HG02884 (cell line): Measurements from ENCODE around the gene VPS26B.
"Not testable (repeated sequence)": the region's sequence is repeated elsewhere in the genome, so short reads cannot be mapped to it uniquely, and the experiment has no call there.

Source experiments
- ATAC-seq: cut with Tn5 transposase; IDR thresholded peaks from one replicate; pipeline ENCODE4 v1.9.1; 2021; ENCODE audit warnings: mild to moderate bottlenecking, moderate library complexity; ENCODE audit not compliant: unreplicated experiment

VPS26B gene

DNA sequence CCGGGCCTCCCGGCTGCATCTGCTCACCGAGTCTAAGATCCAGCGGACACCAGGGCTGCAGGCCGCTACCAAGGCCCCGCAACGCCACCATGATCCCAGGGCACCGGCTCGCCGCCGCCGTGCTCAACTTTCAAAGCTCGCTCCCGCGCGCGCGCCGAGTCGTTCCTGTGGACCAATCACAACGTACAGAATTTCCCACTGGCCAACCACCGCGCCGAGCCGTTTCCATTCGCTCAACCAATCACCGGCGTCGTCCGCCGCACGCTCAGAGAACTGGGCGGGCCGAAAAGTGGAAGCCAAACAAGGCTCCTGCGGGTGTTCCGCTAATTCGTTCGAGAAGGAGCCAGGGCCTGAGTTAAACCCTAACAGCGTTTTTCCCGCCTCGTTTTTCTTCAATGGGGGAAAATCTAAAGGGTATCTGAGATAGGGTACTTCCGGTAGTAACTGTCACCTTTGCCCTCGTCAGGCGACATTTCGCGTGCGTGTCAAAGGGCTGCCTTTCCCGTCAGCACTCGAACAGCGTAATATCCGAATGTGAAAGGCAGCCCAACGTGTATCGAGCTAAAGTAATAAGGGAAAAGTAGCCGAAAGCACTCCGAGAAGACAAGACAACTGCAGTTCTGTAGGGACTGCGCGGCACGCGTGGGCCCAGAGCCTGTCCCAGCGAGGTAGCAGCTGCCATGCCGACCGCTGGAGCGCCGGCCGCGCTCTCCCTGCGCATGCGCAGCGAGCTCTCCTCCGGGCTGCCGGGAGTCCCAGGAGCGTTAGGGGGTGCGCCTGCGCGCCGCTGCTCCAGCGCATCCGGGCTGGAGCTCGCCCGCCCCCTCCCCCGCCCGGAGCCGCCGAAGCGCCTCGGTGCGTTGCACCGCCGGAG lies at the start of gene VPS26B, which contains the start of gene NCAPD3:
Gene VPS26B, plus strand, starts transcription at position 836 of the 874 bp plus-strand sequence. CDS start 452 bp downstream, outside the sequence.
Gene NCAPD3, minus strand, starts transcription at position 132 of the 874 bp plus-strand sequence. Its CDS starts 41 bp downstream, at position 91.
- peak; percentile 70 for ATAC-seq

DNA sequence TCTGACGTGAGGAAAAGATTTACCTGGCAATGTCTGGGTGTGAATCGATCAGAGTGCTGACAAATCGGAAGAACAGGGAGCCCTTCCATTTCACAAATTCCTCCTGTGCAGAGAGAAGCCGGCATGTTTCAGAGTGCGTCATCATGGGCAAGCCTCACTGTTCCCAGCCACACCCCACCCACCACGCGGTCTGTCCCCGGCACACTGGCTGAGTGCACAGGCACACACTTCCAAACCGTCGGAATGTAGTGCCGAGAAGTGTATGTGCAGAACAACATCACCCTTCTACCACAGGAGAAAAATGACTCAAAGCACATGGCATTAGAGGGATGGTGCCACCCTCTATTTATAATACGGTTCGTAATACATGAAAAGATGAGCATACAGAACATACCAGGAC lies 48.2 kb upstream of the VPS26B start:
- no peak for ATAC-seq

DNA sequence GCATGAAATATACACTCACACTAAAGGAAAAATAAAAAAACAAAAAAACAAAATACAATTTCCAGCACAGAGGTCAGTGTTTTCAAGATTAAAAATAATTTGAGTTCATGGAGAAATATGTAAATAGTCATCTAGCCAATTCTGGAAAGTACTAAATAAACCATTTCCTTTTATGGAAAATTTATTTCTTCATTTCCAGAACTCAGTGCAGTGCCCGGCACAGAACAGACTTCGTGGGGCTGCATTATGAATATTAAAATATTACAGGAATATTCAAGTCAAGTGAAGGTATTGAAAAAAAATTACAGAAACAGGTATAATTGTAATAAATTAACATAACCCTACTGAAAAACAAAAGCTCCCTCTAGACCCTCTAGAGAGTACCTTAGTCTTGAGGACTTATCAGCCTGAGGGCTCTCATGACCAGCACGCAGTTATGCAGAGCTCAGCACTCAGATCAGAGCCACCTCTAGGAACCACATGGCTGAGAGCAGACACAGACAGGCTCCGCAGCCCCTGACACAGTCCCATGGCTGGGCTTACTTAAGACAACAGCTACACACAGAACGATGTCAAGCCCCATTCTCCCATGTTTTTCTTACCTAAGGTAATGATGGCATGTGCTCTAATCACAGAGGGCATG lies 46.3 kb upstream of the VPS26B start:
- ATAC-seq, result no peak

DNA sequence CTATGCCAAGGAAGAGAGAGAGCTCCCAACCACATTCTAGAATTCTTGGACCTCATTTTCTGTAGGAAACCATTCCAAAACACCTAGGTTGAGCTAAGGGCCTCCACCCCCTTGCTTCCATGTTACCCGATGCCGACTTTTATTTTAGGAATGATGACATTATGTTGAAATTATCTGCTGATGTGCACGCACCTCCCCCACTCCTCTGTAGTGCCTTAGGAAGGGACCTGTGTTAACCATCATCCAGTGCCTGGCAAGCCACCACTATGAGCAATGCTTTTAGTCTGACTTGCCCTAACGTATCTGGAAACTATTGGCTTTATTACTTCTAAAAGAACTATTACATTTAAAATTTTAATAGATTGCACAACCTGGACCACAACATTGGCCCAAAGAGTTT lies 42.8 kb upstream of the VPS26B start:
- ATAC-seq, result no peak

DNA sequence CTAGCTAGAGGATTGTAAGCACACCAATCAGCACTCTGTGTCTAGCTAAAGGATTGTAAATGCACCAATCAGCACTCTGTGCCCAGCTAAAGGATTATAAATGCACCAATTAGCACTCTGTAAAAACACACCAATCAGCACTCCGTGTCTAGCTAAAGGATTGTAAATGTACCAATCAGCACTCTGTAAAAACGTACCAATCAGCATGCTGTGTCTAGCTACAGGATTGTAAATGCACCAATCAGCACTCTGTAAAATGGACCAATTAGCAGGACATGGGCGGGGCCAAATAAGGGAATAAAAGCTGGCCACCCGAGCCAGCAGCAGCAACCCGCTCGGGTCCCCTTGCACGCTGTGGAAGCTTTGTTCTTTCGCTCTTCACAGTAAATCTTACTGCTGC lies 36.4 kb upstream of the VPS26B start:
- ATAC-seq, result not testable (repeated sequence)

DNA sequence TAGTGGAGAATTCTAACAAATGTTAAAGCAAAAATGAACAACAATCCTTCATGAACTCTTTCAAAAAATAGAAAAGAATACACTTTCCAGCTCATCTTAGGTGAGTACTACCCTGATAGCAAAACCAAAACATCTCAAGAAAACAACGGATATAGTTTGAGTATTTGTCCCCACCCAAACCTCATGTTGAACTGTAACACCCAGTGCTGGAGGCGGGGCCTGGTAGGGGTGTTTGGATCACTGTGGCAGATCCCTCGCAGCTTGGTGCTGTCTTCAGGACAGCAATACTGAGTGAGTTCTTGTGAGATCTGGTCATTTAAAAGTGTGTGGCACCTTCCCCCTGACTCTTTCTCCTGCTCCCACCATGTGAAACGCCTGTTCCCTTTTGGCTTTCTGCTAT lies 27.7 kb upstream of the VPS26B start:
- ATAC-seq, result no peak

DNA sequence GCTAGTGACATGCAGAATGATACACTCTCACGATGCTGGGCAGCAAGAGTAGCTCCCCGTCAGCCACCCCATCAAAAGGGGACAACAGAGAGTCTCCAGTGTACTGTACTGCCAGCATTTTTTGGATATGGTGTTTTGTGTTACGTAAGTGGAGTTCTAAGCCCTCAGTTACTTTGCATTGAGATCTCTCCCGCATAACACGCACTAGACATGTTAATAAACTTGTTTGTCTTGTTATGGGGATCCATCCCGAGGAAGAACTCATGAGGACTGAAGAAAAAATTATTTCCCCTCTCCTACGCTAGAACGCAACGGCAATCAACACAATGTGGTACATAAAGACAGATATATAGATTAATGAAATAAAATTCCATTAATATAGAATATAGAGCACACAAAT lies 24.9 kb upstream of the VPS26B start:
- ATAC-seq, result no peak

DNA sequence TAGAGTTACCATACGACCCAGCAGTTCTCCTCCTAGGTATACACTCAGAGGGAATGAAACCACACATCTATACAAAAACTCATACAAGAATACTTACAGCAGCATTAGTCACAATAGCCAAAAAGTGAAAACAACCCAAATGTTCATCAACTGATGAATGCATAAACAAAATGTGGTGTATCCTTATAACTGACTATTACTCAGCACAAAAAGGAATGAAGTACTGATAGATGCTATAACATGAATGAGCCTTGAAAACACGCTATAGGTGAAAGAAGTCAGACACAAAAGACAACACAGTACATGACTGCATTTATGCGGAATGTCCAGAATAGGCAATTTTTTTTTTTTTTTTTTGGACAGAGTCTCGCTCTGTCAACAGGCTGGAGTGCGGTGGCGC lies 23.8 kb upstream of the VPS26B start:
- no peak for ATAC-seq

DNA sequence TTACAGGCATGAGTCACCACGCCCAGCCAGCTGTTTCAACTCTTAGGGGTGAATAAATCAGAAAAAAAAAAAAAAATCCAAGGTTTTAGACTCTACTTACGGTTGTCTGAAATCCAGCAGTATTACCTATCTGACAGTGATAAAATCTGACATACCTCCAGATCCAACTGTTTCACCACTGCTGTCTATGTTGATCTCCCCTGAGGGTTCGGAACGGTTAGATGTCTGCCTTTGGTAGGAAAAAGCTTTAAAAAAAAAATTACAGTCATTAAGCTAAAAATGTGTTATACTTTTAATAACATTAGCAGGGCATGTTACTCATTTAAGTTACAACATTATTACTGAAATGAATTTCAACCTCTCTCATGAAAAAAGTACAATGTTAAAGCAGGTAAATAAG lies 21.8 kb upstream of the VPS26B start:
- ATAC-seq, result no peak

DNA sequence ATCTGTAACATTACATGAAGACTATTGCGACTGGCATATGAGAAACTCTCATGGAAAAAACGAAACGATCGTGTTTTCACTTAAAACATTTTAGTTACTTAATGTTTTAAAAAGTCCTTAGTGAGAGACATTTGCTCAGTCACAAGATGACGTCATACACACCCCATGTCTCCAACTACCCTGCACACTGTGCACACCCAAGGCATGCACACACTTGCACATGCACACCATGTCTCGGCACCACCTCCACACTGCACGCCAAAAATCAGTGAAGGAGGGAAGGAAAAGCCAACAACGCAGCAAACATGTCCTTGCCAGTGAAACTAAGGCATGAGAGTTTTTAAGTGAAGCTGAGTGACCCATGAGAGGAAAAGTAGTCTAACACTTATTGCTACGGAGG lies 18.7 kb upstream of the VPS26B start:
- ATAC-seq, result no peak

DNA sequence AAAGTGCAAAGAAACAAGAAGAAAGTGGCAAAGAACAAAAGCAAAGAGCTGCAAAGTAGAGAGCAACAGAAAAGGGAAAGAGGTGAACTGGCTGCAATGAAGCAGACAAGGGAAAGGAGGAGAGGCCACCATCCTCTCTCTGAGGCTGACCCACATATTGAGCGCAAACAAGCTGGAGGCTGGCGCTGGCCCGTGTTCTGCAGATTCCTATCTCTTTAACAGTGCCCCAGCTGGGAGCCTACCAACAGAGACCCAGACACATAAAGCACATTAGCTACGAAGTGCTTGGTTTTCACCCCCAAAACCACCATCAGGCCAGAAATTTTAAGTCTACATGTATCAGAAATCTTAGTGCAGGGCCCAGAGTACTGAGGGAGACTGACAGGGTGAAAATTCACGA lies 18.3 kb upstream of the VPS26B start:
- no peak for ATAC-seq

DNA sequence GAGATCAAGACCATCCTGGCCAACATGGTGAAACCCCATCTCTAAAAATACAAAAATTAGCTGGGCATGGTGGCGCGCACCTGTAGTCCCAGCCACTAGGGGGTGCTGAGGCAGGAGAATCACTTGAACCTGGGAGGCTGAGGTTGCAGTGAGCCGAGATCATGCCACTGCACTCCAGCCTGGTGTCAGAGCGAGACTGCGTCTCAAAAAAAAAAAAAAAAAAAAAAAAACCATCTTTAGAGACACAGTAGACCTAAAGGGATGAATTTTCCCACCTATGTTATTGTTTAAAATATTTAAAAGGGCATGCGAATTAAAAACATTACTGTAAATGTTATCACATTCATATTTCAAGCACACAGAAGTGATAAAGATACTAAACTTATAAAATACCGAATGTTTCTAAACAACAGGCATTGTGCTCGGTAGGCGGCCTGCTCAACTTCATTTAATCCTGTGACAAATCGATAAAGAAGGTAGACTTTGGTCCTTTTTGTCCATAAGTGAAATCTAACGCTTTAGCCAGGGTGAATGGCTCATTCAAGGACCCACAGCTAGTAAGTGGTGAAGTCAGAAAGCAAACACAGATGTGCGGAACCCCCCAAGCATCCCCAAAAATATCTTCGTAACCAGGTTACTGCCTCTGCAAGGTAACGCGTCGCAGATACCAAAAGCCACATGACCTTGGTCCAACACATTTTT lies 16.8 kb upstream of the VPS26B start:
- ATAC-seq, result no peak

DNA sequence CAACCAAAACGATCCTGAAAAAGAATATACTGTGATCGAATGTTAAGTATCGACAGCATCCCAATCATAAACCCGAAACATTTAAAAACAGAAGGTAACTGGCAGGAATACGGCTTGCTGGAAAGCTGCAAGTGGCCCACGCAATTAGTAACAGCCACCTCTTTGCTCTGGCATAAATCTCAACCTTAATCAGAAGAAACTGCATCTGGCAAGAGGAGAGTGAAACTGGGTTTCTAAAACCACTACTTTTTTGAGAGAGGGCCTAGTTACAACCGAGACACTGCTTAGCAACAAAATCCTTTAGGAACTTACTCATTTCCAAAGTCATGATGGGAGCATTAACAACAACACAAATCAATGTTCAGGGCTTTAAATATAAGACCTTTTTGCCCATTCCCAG lies 8.6 kb upstream of the VPS26B start:
- ATAC-seq, result no peak

DNA sequence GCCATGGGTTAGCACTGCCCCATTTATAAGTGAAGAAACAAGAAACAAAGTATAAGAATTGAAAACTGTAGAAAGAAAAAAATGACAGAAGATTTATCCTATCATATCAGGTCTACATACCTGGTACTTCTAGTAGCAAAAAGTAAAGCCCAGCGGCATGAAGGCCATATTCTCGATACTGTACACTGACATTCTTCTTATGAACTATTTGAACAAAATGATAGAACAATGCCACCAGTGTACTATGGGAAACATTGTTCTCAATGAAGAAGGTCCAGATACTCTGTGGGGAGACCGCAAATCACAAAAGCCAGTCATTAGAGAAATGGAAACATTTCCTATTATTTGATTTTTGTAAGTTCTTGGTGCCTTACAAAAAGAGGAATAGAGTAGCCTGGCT lies 7.7 kb upstream of the VPS26B start:
- ATAC-seq, result no peak

DNA sequence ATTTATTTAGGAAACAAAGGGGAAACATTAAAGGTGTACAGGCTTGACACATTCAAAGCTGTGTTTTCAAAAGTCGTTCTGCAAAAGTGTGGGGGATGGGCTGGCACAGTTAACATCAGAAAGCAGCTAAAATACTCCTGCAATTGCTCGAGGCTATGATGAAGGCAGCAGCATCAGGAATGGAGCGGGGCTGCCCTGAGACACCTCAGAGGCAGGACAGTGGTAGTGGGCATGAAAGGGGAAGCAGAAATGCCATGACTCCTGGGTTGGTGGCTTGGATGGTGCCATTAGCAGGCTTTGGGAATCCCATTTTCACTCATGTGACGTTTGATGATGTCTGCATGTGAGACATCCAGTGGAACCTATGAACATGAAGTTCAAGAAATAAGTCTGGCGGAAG lies 1.4 kb upstream of the VPS26B start:
- no peak for ATAC-seq

DNA sequence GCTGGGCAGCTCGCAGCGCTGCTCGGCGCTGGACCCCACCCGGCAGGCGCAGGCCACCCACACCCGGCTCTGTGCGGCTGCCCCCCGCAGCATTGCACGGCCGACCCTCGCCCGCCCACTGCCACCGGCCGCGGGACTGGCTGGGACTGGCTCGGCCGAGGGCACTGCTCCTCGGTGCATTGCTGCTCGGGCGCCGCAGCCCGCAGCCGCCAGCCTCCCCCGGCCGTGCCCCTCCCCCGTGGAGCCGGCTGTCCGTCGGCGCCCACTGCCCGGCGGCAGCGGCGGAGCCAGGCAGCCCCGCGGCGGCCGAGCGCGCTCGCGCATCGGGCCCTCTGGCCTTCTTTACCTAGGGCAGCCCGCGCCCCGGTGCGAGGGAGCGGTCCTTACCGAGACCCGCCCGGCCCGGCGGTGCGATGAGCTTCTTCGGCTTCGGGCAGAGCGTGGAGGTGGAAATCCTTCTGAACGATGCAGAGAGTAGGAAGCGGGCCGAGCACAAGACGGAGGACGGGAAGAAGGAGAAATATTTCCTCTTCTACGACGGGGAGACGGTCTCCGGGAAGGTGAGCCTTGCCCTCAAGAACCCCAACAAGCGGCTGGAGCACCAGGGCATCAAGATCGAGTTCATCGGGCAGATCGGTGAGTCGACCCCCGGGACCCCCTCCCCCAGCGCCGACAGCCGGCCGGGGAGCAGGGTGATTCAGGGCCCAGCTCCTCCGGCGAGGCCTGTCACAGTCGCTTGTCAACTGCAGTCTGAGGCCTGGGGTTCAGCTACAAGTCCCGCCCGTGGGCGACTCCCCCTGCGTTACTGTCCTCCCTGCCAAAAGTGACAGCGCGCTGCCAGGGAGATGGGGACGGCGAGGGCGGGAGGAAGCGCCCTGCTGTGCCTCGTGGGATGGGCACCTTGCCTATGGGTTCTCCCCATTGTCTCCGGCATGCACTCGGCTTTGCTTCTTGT lies 516 bp downstream of the VPS26B start:
- ATAC-seq, result peak; percentile 10

DNA sequence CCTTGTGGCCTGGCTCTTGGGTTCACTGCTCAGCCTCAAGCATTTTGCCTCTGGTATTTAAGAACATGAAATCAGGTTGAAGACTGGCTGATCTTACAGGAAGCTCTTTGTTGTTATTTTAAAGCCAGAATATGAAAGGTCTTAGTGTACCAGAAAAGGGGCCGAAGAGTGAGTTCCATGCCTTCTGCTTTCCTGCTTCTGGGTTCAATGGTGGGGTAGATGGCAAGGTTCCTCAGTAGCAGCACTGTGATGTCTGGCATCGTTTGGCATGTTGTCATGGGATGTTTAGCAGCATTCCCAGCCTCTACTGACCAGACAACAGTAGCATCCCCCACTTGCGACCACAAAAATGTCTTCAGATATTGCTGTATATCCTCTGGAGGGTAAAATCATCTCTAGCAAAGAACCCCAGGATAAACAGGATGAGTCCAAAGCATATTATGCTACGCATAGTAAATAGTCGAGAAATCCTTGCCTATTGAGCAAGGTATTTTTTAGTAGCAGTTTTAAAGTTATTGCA lies 2.4 kb downstream of the VPS26B start:
- no peak for ATAC-seq

DNA sequence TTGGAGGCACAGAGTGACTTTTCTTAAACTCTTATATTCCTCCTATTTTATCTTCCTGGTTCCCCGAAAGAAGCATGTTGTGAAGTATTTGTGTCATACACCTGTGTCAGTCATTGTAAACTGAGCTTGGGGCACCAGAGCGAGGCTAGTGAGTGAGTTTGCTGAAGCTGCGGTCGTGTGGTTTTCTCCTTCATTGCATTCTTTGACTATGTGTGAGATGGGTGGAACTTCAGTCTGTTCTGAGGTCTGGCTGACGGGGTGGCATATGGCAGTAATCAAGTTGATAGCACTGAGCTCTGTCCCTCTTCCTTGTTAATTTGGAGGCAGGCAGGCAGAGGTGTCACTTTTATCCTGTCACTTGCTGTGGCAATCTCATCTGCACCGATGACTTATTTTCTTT lies 4.2 kb downstream of the VPS26B start:
- ATAC-seq, result peak; percentile 41

DNA sequence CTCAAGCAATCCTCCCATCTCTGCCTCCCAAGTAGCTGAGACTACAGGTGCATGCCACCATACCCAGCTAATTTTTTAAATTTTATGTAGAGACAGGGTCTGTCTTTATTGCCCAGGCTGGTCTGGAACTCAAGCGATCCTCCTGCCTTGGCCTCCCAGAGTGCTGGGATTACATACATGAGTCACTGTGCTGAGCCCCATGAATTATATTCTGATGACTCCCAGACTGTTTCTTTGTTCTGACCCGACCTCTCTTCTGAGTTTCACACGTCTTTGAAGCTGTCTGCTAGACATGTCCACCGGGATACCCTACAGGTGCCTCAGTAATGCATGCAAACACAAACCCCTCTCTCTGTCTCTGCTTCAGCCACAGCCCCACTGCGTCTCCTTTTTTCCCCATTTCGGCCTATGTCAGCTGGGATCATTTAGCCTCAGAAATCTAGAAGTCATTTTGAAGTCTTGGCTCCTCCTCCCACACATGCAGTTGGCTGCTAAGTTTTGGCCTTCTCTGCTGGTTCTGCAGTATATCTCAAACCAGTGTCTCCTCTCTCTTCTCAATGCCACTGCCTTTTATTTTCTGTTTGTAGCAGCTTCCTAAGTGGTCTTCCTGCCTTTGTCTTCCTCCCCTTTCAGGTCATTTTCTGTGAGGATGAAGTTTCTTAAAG lies 4.8 kb downstream of the VPS26B start:
- no peak for ATAC-seq

DNA sequence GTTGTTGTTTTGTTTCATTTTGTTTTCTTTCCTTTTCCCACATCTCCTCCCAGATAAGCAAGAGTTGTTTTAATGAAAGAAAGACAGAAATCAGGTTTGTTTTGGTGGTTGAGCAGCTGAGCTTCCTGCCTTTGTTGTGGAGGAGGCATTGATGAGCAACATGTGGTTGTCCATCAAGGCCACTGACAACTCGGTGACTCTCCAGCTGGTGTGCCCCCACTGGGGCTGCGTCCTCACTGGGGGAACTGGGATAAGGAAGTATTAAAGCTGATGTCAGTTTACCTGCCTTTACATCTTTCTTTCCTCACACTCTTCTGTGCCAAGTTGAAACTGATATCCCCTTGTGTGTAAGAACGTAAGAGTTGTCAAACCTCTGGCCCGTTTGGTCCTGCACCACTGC lies 5.9 kb downstream of the VPS26B start:
- no peak for ATAC-seq
